ENCODE measurements around the gene GNMT.

Gene GNMT

DNA sequence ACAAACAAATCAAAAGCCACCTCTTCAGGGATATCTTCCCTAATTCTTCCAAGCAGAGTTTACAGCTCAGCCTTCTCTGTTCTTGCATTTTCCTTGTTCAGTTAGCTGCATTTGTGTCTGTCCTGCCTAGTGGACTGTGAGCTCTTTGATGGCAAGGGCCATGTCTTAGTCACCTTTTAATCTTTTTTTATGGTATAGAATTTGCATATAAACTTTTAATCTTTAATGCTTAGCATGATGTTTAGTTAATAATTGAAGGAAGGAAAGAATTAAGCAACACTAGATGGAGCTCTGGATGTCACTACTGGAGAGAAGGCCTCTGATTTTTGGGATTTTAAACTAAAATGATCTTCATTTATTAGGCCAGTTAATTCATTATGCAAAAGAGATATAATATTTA is 36.0 kb downstream of the GNMT start:
- TF ChIP-seq EGR1 (IDR thresholded peaks at IDR 0.05), result no peak
- no peak for TF ChIP-seq RAD21 (IDR thresholded peaks at IDR 0.05; ENCODE audit: low read depth)
- no peak for TF ChIP-seq TAF1 (IDR thresholded peaks at IDR 0.05; ENCODE audit: low read depth)
- no peak for TF ChIP-seq EP300 (IDR thresholded peaks at IDR 0.05; ENCODE audit: borderline replicate concordance)
- no peak for TF ChIP-seq ZBTB7A (IDR thresholded peaks at IDR 0.05; ENCODE audit: low read depth)

DNA sequence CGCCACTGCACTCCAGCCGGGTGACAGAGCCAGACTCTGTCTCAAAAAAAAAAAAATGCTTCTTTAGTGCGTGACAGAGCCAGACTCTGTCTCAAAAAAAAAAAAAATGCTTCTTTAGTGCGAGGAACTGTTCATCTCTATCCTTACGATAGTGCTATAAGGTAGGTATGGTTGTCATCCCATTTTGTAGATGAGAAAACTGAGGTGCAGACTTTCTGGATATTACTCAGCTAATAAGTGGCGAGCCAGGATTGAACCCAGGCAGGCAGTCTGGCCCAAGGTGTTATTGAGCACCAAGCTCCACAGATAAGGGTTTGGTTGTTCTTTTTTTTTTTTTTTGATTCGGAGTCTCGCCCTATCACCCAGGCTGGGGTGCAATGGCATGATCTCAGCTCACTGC is 41.3 kb downstream of the GNMT start:
- no peak for TF ChIP-seq TAF1 (IDR thresholded peaks at IDR 0.05; ENCODE audit: low read depth)
- TF ChIP-seq EGR1 (IDR thresholded peaks at IDR 0.05), result no peak
- TF ChIP-seq, protein P1, sequence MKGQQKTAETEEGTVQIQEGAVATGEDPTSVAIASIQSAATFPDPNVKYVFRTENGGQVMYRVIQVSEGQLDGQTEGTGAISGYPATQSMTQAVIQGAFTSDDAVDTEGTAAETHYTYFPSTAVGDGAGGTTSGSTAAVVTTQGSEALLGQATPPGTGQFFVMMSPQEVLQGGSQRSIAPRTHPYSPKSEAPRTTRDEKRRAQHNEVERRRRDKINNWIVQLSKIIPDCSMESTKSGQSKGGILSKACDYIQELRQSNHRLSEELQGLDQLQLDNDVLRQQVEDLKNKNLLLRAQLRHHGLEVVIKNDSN (IDR thresholded peaks at IDR 0.05), result no peak
- TF ChIP-seq TEAD4 (IDR thresholded peaks at IDR 0.05), result no peak
- TF ChIP-seq CREB1 (IDR thresholded peaks at IDR 0.05; ENCODE audit: low read depth), result no peak
- TF ChIP-seq TCF12 (IDR thresholded peaks at IDR 0.05; ENCODE audit: low read depth), result no peak
- no peak for TF ChIP-seq CEBPB (IDR thresholded peaks at IDR 0.05)
- no peak for TF ChIP-seq YY1 (IDR thresholded peaks at IDR 0.05; ENCODE audit: low read depth)

DNA sequence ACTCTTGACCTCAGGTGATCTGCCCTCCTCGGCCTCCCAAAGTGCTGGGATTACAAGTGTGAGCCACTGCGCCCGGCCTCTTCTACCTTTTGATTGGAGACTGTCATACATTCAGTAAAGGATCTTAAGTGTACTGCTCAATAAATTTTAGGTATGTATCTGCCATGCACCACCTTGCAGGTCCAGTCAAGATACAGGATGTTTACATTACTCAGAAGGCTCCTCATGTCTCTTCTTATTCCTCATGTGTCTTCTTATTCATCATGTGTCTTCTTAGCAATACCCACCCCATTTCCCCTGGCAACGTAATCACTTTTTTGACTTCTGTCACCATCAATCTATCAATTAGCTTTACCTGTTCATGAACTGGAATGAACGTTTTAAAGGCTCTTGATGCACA is 45.3 kb downstream of the GNMT start:
- TF ChIP-seq, protein P2, sequence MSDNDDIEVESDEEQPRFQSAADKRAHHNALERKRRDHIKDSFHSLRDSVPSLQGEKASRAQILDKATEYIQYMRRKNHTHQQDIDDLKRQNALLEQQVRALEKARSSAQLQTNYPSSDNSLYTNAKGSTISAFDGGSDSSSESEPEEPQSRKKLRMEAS (IDR thresholded peaks at IDR 0.05), result no peak
- TF ChIP-seq FOXM1 (IDR thresholded peaks at IDR 0.05; ENCODE audit: borderline replicate concordance, low read depth) (no peak), EGR1 (IDR thresholded peaks at IDR 0.05) (no peak)

DNA sequence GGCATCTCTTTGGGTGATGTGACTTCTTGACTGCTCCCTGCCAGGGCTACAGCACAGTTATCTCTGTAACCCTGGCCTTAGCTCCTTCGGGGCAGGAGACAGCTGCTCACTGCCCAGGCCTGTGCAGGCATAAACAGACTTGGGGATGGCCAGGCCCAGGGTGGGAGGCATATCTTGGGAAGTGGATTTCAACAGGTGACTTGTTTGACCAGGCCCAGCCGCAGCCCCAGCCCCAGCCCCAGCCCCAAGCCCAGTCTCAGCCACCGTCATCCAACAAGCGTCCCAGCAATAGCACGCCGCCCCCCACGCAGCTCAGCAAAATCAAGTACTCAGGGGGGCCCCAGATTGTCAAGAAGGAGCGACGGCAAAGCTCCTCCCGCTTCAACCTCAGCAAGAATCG is 45.7 kb downstream of the GNMT start:
- TF ChIP-seq ZBTB7A (IDR thresholded peaks at IDR 0.05; ENCODE audit: low read depth), result no peak
- TF ChIP-seq CREB1 (IDR thresholded peaks at IDR 0.05; ENCODE audit: low read depth), result no peak
- TF ChIP-seq, protein P1 (IDR thresholded peaks at IDR 0.05), result no peak
- no peak for TF ChIP-seq EP300 (IDR thresholded peaks at IDR 0.05; ENCODE audit: borderline replicate concordance)
- TF ChIP-seq, protein P2 (IDR thresholded peaks at IDR 0.05), result no peak
- no peak for TF ChIP-seq EGR1 (IDR thresholded peaks at IDR 0.05)
- TF ChIP-seq, protein P3, sequence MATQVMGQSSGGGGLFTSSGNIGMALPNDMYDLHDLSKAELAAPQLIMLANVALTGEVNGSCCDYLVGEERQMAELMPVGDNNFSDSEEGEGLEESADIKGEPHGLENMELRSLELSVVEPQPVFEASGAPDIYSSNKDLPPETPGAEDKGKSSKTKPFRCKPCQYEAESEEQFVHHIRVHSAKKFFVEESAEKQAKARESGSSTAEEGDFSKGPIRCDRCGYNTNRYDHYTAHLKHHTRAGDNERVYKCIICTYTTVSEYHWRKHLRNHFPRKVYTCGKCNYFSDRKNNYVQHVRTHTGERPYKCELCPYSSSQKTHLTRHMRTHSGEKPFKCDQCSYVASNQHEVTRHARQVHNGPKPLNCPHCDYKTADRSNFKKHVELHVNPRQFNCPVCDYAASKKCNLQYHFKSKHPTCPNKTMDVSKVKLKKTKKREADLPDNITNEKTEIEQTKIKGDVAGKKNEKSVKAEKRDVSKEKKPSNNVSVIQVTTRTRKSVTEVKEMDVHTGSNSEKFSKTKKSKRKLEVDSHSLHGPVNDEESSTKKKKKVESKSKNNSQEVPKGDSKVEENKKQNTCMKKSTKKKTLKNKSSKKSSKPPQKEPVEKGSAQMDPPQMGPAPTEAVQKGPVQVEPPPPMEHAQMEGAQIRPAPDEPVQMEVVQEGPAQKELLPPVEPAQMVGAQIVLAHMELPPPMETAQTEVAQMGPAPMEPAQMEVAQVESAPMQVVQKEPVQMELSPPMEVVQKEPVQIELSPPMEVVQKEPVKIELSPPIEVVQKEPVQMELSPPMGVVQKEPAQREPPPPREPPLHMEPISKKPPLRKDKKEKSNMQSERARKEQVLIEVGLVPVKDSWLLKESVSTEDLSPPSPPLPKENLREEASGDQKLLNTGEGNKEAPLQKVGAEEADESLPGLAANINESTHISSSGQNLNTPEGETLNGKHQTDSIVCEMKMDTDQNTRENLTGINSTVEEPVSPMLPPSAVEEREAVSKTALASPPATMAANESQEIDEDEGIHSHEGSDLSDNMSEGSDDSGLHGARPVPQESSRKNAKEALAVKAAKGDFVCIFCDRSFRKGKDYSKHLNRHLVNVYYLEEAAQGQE (IDR thresholded peaks at IDR 0.05; ENCODE audit: low read depth), result no peak
- no peak for TF ChIP-seq FOXM1 (IDR thresholded peaks at IDR 0.05; ENCODE audit: borderline replicate concordance, low read depth)
- no peak for TF ChIP-seq TEAD4 (IDR thresholded peaks at IDR 0.05)
- TF ChIP-seq TAF1 (IDR thresholded peaks at IDR 0.05; ENCODE audit: low read depth), result no peak
- TF ChIP-seq CEBPB (IDR thresholded peaks at IDR 0.05), result no peak
- no peak for TF ChIP-seq NFIC (IDR thresholded peaks at IDR 0.05)
- no peak for TF ChIP-seq RAD21 (IDR thresholded peaks at IDR 0.05; ENCODE audit: low read depth)
- no peak for TF ChIP-seq TCF12 (IDR thresholded peaks at IDR 0.05; ENCODE audit: low read depth)
- no peak for TF ChIP-seq YY1 (IDR thresholded peaks at IDR 0.05; ENCODE audit: low read depth)

DNA sequence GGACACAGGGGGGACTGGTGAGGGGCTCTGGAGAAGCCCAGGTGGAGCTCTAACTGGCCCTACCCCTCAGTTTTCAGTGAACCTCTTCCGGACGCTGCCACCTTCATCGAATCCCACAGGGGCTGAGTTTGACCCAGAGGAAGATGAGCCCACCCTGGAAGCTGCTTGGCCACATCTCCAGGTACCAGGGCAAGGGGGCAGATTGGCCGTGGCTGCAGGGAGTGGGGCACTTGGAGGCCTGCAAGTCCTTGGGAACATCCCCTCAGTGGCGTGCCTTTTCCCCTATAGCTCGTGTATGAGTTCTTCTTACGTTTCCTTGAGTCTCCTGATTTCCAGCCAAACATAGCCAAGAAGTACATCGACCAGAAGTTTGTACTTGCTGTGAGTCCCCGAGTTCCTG is 46.6 kb downstream of the GNMT start:
- TF ChIP-seq, protein P2 (IDR thresholded peaks at IDR 0.05), result no peak
- TF ChIP-seq, protein P1 (IDR thresholded peaks at IDR 0.05), result no peak
- TF ChIP-seq EGR1 (IDR thresholded peaks at IDR 0.05) (no peak), FOXM1 (IDR thresholded peaks at IDR 0.05; ENCODE audit: borderline replicate concordance, low read depth) (no peak), ZBTB7A (IDR thresholded peaks at IDR 0.05; ENCODE audit: low read depth) (no peak), CREB1 (IDR thresholded peaks at IDR 0.05; ENCODE audit: low read depth) (no peak), RAD21 (IDR thresholded peaks at IDR 0.05; ENCODE audit: low read depth) (no peak), YY1 (IDR thresholded peaks at IDR 0.05; ENCODE audit: low read depth) (no peak), TAF1 (IDR thresholded peaks at IDR 0.05; ENCODE audit: low read depth) (no peak), CEBPB (IDR thresholded peaks at IDR 0.05) (no peak), EP300 (IDR thresholded peaks at IDR 0.05; ENCODE audit: borderline replicate concordance) (no peak), TCF12 (IDR thresholded peaks at IDR 0.05; ENCODE audit: low read depth) (no peak), TEAD4 (IDR thresholded peaks at IDR 0.05) (no peak), NFIC (IDR thresholded peaks at IDR 0.05) (no peak)
- TF ChIP-seq, protein P3 (IDR thresholded peaks at IDR 0.05; ENCODE audit: low read depth), result no peak

DNA sequence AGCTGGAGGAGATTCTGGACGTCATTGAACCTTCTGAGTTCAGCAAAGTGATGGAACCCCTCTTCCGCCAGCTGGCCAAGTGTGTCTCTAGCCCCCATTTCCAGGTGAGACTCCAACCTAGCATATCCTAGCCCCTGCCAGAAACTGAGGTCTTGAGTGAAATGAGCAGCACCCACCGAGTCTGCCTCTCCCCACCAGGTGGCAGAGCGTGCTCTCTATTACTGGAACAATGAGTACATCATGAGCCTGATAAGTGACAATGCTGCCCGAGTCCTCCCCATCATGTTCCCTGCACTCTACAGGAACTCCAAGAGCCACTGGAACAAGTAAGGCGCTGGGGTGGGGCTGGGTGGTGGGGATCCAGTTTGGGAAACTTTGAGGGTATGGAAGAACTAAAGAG is 48.6 kb downstream of the GNMT start:
- no peak for TF ChIP-seq CREB1 (IDR thresholded peaks at IDR 0.05; ENCODE audit: low read depth)
- TF ChIP-seq RAD21 (IDR thresholded peaks at IDR 0.05; ENCODE audit: low read depth), result 0 out of 2 replicates have a peak, but pooled peaks have one; percentile 8
